Activated B cell treated with CpG ODN at 0.5 μM for 24 hours (primary cell): ENCODE results near the gene PI4K2B. TPM values are rescaled to one million over a fixed set of nuclear protein-coding genes. Genes with fewer than 3 reads are reported as not detected.

ENCODE experiments used
- ATAC-seq: fragments of 200-7000 bp; cut with Tn5 transposase; one replicate; pipeline ENCODE4 v1.10.0; 2021; ENCODE audit warnings: low read depth, mild to moderate bottlenecking, moderate library complexity
- CTCF ChIA-PET: fragments of 350-600 bp; sonication (Branson Sonifier 250); formaldehyde crosslinking; loops from one replicate; lab custom pipeline; 2021; ENCODE audit warnings: antibody characterized with exemption; lab: Charles Lee
- POLR2A ChIA-PET: fragments of 350-600 bp; sonication (Branson Sonifier 250); formaldehyde crosslinking; loops from one replicate; lab custom pipeline; 2021; ENCODE audit warnings: antibody characterized with exemption; lab: Charles Lee
- DNase-seq: peaks from one replicate; pipeline ENCODE4 v3.0.0; 2022
- H3K27ac Mint-ChIP-seq: one replicate; pipeline ENCODE4 v1.8.0; 2020; ENCODE audit warnings: mixed read lengths
- H3K27me3 Mint-ChIP-seq: one replicate; pipeline ENCODE4 v1.8.0; 2021; ENCODE audit warnings: mixed read lengths
- H3K36me3 Mint-ChIP-seq: one replicate; pipeline ENCODE4 v1.8.0; 2021; ENCODE audit warnings: low read depth, mixed read lengths
- H3K4me1 Mint-ChIP-seq: one replicate; pipeline ENCODE4 v1.8.0; 2021; ENCODE audit warnings: mixed read lengths
- H3K4me3 Mint-ChIP-seq: one replicate; pipeline ENCODE4 v1.8.0; 2020; ENCODE audit warnings: mild to moderate bottlenecking, mixed read lengths
- H3K9me3 Mint-ChIP-seq: one replicate; pipeline ENCODE4 v1.8.0; 2020; ENCODE audit warnings: mixed read lengths
- CTCF ChIP-seq: fragments of 200-600 bp; IDR thresholded peaks from one replicate; pipeline ENCODE4 v1.8.0; 2022; ENCODE audit warnings: antibody characterized with exemption, mild to moderate bottlenecking
- intact Hi-C: fragments of 100-400 bp; cut with micrococcal nuclease; formaldehyde crosslinking; loops from one replicate; pipeline ENCODE4 v1.15.1; 2024
- total RNA-seq: library from RNA; stranded (reverse); gene quantifications from 2 replicates; pipeline ENCODE4 v1.2.3, GENCODE V29; 2022

The PI4K2B gene
- total RNA-seq, 1 donor from 2014 or later: 14.8 TPM

- H3K27ac Mint-ChIP-seq: peak within 1 kb of the TSS; percentile 95
- ChIA-PET CTCF (interaction anchor here (0.7 to 2.6 kb wide), 22 partner anchors 9 to 1575 kb away, joined by 3 to 45 read pairs (median 4); partner anchors contain the start of genes ANAPC4, PI4K2B and SEPSECS), POLR2A (interaction anchor here (0.6 to 3.0 kb wide), 9 partner anchors 8 to 728 kb away, joined by 3 to 48 read pairs (median 4); partner anchors contain the start of genes ANAPC4, DHX15, PI4K2B and SEPSECS)
- DNase-seq (peak; percentile 95), ATAC-seq (peak; percentile 99)
- intact Hi-C loops: loop anchor here (1.0 to 5.0 kb wide), 8 partner anchors 65 to 1270 kb away; partner anchors contain the start of genes ANAPC4, DHX15, PI4K2B and SEL1L3
- peak within 1 kb of the TSS; percentile 98 for H3K4me3 Mint-ChIP-seq
- peak; percentile 90 for TF ChIP-seq CTCF
- H3K4me1 Mint-ChIP-seq: peaks cover 45% of the 10 kb centered on the region
- no peaks in the 10 kb centered on the region for H3K27me3 Mint-ChIP-seq
- H3K36me3 Mint-ChIP-seq: peaks cover 24% of the 10 kb centered on the region
- no peaks in the 10 kb centered on the region for H3K9me3 Mint-ChIP-seq
Measured at GRCh38 chr4:25312496-25313200, 78.8 kb downstream of the PI4K2B start, which contains the start of gene ZCCHC4. Gene ZCCHC4 (plus strand): TSS chr4:25312774. CDS start chr4:25312810, 36 bp downstream.

- POLR2A ChIA-PET: interaction anchor here (0.7 to 3.0 kb wide), 4 partner anchors 64 to 153 kb away, joined by 3 to 48 read pairs (median 26); partner anchors contain the start of genes ANAPC4, PI4K2B and SEPSECS
- ATAC-seq: no peak
- Mint-ChIP-seq H3K4me3 (peak overlapping the region; percentile 98), H3K27ac (peak overlapping the region; percentile 95), H3K27me3 (no peaks in the 10 kb centered on the region), H3K9me3 (no peaks in the 10 kb centered on the region), H3K36me3 (peaks cover 30% of the 10 kb centered on the region), H3K4me1 (peaks cover 40% of the 10 kb centered on the region)
- DNase-seq: no peak
- CTCF ChIA-PET: interaction anchor here (1.1 to 2.6 kb wide), 12 partner anchors 14 to 1271 kb away, joined by 3 to 45 read pairs (median 4); partner anchors contain the start of genes PI4K2B and SEPSECS
- TF ChIP-seq CTCF: no peak
- intact Hi-C loops: loop anchor here (5.0 kb wide), 2 partner anchors 549 to 1269 kb away; partner anchors contain the start of genes SEL1L3 and TBC1D19
Measured at GRCh38 chr4:25313201-25313895, 79.5 kb downstream of the PI4K2B start.

GRCh38 chr4:25320336-25320735 lies 86.5 kb downstream of the PI4K2B start:
- Mint-ChIP-seq H3K36me3 (peaks cover 58% of the 10 kb centered on the region), H3K27me3 (no peaks in the 10 kb centered on the region), H3K4me1 (peaks cover 1% of the 10 kb centered on the region), H3K4me3 (no peak overlapping the region), H3K27ac (no peak overlapping the region), H3K9me3 (no peaks in the 10 kb centered on the region)
- POLR2A ChIA-PET: interaction anchor here (1.5 to 1.6 kb wide), 2 partner anchors 8 to 10 kb away, joined by 3 to 4 read pairs; partner anchors contain the start of gene ZCCHC4
- ATAC-seq (no peak), DNase-seq (no peak)
- CTCF ChIA-PET: no interaction called here
- intact Hi-C loops: no loop called here
- TF ChIP-seq CTCF: no peak

- POLR2A ChIA-PET: interaction anchor here (1.5 to 1.6 kb wide), 2 partner anchors 8 to 10 kb away, joined by 3 to 4 read pairs; partner anchors contain the start of gene ZCCHC4
- ATAC-seq (no peak), DNase-seq (no peak)
- no peak overlapping the region for H3K4me3 Mint-ChIP-seq
- H3K36me3 Mint-ChIP-seq: peaks cover 57% of the 10 kb centered on the region
- CTCF ChIA-PET: no interaction called here
- H3K4me1 Mint-ChIP-seq: peaks cover 1% of the 10 kb centered on the region
- intact Hi-C loops: no loop called here
- TF ChIP-seq CTCF: no peak
- no peaks in the 10 kb centered on the region for H3K9me3 Mint-ChIP-seq
- no peaks in the 10 kb centered on the region for H3K27me3 Mint-ChIP-seq
- H3K27ac Mint-ChIP-seq: no peak overlapping the region
Measured at GRCh38 chr4:25320773-25321172, 86.9 kb downstream of the PI4K2B start.
